Neural cell (in vitro differentiated cells): Measurements from ENCODE around the gene SLMAP. TPM values are rescaled to one million over a fixed set of nuclear protein-coding genes. Genes with fewer than 3 reads are reported as not detected.

Experiments used
- H2AFZ ChIP-seq: fragments of 200-600, 300-800 bp; sonication (generic), shearing (Covaris generic); 2 replicates; pipeline ENCODE4 v1.6.0; 2014; ENCODE audit warnings: low read depth, mild to moderate bottlenecking, antibody characterized with exemption, low read length, moderate library complexity
- H3F3A ChIP-seq: fragments of 200-600 bp; shearing (Covaris generic); 2 replicates; pipeline ENCODE4 v1.6.1; 2016; ENCODE audit warnings: mild to moderate bottlenecking, moderate library complexity, mixed read lengths, antibody characterized with exemption, low read length; ENCODE audit not compliant: insufficient read depth, poor library complexity, severe bottlenecking
- H3K27ac ChIP-seq: fragments of 200-600, 300-800 bp; sonication (generic), shearing (Covaris generic); 2 replicates; pipeline ENCODE4 v1.5.1; 2014; ENCODE audit warnings: mild to moderate bottlenecking, low read length, moderate library complexity
- H3K27me3 ChIP-seq: fragments of 300-800, 200-600 bp; sonication (generic), shearing (Covaris generic); 2 replicates; pipeline ENCODE4 v1.6.0; 2014; ENCODE audit warnings: mild to moderate bottlenecking, low read depth, low read length, moderate library complexity; ENCODE audit not compliant: insufficient read depth
- H3K36me3 ChIP-seq: fragments of 300-800, 200-600 bp; sonication (generic), shearing (Covaris generic); 2 replicates; pipeline ENCODE4 v1.5.1; 2014; ENCODE audit warnings: mild to moderate bottlenecking, antibody characterized with exemption, low read length, moderate library complexity; ENCODE audit not compliant: insufficient read depth
- H3K4me2 ChIP-seq: fragments of 300-800, 200-600 bp; sonication (generic), shearing (Covaris generic); 2 replicates; pipeline ENCODE4 v1.6.0; 2014; ENCODE audit warnings: mild to moderate bottlenecking, low read length
- H3K4me3 ChIP-seq: fragments of 300-800, 200-600 bp; sonication (generic), shearing (Covaris generic); 2 replicates; pipeline ENCODE4 v1.5.1; 2014; ENCODE audit warnings: mild to moderate bottlenecking, low read length, moderate library complexity
- H3K79me2 ChIP-seq: fragments of 200-600 bp; shearing (Covaris generic); replicated peaks from 2 replicates; pipeline ENCODE4 v1.6.0; 2014; ENCODE audit warnings: mild to moderate bottlenecking, low read length, moderate library complexity; ENCODE audit not compliant: insufficient read depth
- H3K9ac ChIP-seq: fragments of 300-800, 200-600 bp; sonication (generic), shearing (Covaris generic); 2 replicates; pipeline ENCODE4 v1.6.1; 2016; ENCODE audit warnings: mild to moderate bottlenecking, low read length, mixed read lengths
- H3K9me2 ChIP-seq: fragments of 200-600 bp; shearing (Covaris generic); 2 replicates; pipeline ENCODE4 v1.6.1; 2016; ENCODE audit warnings: mild to moderate bottlenecking, low read length, mixed read lengths; ENCODE audit not compliant: insufficient read depth
- H3K9me3 ChIP-seq: fragments of 200-600, 300-800 bp; sonication (generic), shearing (Covaris generic); 2 replicates; pipeline ENCODE4 v1.6.1; 2016; ENCODE audit warnings: mild to moderate bottlenecking, mixed run types, low read length, moderate library complexity, mixed read lengths
- H4K20me1 ChIP-seq: fragments of 200-600 bp; shearing (Covaris generic); 2 replicates; pipeline ENCODE4 v1.6.1; 2016; ENCODE audit warnings: mild to moderate bottlenecking, mixed run types; ENCODE audit not compliant: insufficient read depth
- CTCF ChIP-seq: fragments of 450-650 bp; IDR thresholded peaks from 2 replicates; pipeline ENCODE4 v1.5.1; 2014; ENCODE audit warnings: antibody characterized with exemption, mild to moderate bottlenecking, moderate library complexity; ENCODE audit not compliant: poor library complexity, severe bottlenecking
- EP300 ChIP-seq: fragments of 450-650 bp; conservative IDR thresholded peaks from 2 replicates; pipeline ENCODE4 v1.6.1; 2014; ENCODE audit warnings: antibody characterized with exemption, mild to moderate bottlenecking, moderate library complexity; ENCODE audit not compliant: poor library complexity, severe bottlenecking
- EZH2 ChIP-seq: fragments of 200-600, 300-800 bp; shearing (Covaris generic), sonication (generic); IDR thresholded peaks from 2 replicates; pipeline ENCODE4 v1.6.1; 2014; ENCODE audit warnings: antibody characterized with exemption, low read length, borderline replicate concordance, mild to moderate bottlenecking; ENCODE audit not compliant: insufficient read depth, poor library complexity, severe bottlenecking
- MXI1 ChIP-seq: fragments of 450-650 bp; conservative IDR thresholded peaks from 2 replicates; pipeline ENCODE4 v1.6.1; 2014; ENCODE audit warnings: antibody characterized with exemption, mild to moderate bottlenecking; ENCODE audit not compliant: poor library complexity, severe bottlenecking
- POLR2AphosphoS5 ChIP-seq: IDR thresholded peaks from 2 replicates; pipeline ENCODE4 v1.6.1; 2012
- RAD21 ChIP-seq: fragments of 450-650 bp; conservative IDR thresholded peaks from 2 replicates; pipeline ENCODE4 v1.6.1; 2014; ENCODE audit warnings: antibody characterized with exemption, mild to moderate bottlenecking, moderate library complexity
- REST ChIP-seq: IDR thresholded peaks from 2 replicates; pipeline ENCODE4 v1.6.1; 2012; ENCODE audit warnings: borderline replicate concordance
- SMC3 ChIP-seq: fragments of 450-650 bp; conservative IDR thresholded peaks from 2 replicates; pipeline ENCODE4 v1.6.1; 2014; ENCODE audit warnings: antibody characterized with exemption, mild to moderate bottlenecking, moderate library complexity; ENCODE audit not compliant: poor library complexity
- TAF1 ChIP-seq: IDR thresholded peaks from 2 replicates; pipeline ENCODE4 v1.6.1; 2012; ENCODE audit warnings: low read depth
- polyA plus RNA-seq: library from polyadenylated mRNA; depleted of rRNA; stranded (reverse); fragments of >200 nt; gene quantifications from 2 replicates; pipeline ENCODE4 v1.2.3, GENCODE V29; 2014

SLMAP gene
- polyA plus RNA-seq, 1 donor from 2014 or later, result 42.1 TPM

GRCh38 chr3:57838627-57839026, 82.5 kb downstream of the SLMAP start:
- H3K27ac ChIP-seq, result no peak overlapping the region
- no peaks in the 10 kb centered on the region for H3K36me3 ChIP-seq
- no peak overlapping the region for H3K4me2 ChIP-seq
- no peaks in the 10 kb centered on the region for H3F3A ChIP-seq
- TF ChIP-seq RAD21, result no peak
- TF ChIP-seq EP300, result no peak
- no peak for TF ChIP-seq MXI1
- TF ChIP-seq REST, result no peak
- no peak for TF ChIP-seq TAF1
- no peak for TF ChIP-seq CTCF
- TF ChIP-seq POLR2AphosphoS5, result no peak
- no peak for TF ChIP-seq SMC3
- no peak for TF ChIP-seq EZH2
- no peaks in the 10 kb centered on the region for H3K27me3 ChIP-seq
- H3K9me3 ChIP-seq, result no peaks in the 10 kb centered on the region
- H3K4me3 ChIP-seq, result no peak overlapping the region
- H3K9me2 ChIP-seq, result no peaks in the 10 kb centered on the region
- no peak overlapping the region for H2AFZ ChIP-seq
- H3K9ac ChIP-seq, result no peak overlapping the region
- H3K79me2 ChIP-seq, result no peaks in the 10 kb centered on the region
- no peaks in the 10 kb centered on the region for H4K20me1 ChIP-seq

DNA sequence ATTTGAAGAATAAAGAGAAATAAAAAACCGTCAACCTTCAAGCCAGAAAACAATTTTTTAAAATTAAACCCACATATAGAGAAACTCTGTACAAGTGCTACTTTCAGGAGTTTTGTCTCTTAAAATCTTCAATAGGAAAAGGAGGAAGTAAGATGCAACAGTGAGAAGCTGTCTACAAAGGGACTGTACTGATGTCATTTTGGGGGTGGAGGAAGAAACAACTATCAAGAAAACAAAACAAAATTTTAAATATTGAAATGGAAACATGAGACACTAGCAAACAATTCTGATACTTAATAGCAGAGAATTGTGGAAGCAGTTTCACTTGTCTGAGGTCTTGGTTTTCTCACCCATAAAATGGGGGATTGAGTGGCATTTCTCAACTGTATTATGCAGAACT, 84.4 kb downstream of the SLMAP start:
- Histone ChIP-seq H3K36me3 (no peaks in the 10 kb centered on the region), H3K27ac (no peak overlapping the region), H3K4me3 (no peak overlapping the region), H3K4me2 (no peak overlapping the region), H2AFZ (no peak overlapping the region), H3K79me2 (no peaks in the 10 kb centered on the region), H3K9me2 (no peaks in the 10 kb centered on the region), H3K27me3 (no peaks in the 10 kb centered on the region), H3K9ac (no peak overlapping the region), H3K9me3 (no peaks in the 10 kb centered on the region), H4K20me1 (no peaks in the 10 kb centered on the region), H3F3A (no peaks in the 10 kb centered on the region)
- no peak for TF ChIP-seq RAD21
- no peak for TF ChIP-seq MXI1
- no peak for TF ChIP-seq EP300
- TF ChIP-seq EZH2, result no peak
- TF ChIP-seq POLR2AphosphoS5, result no peak
- no peak for TF ChIP-seq TAF1
- TF ChIP-seq SMC3, result no peak
- no peak for TF ChIP-seq CTCF
- no peak for TF ChIP-seq REST
